Mesothelial cell of epicardium (in vitro differentiated cells): ENCODE measurements around the gene SLC38A7. TPM values are rescaled to one million over a fixed set of nuclear protein-coding genes. Genes with fewer than 3 reads are reported as not detected.

Experiments used
- DNase-seq, 2 experiments: peaks; one replicate each; pipeline ENCODE4 v3.0.0; 2021; ENCODE audit warnings: low spot score in 2 of 2; ENCODE audit not compliant: unreplicated experiment in 2 of 2
- H3K27ac Mint-ChIP-seq: 2 replicates; pipeline ENCODE4 v1.8.0; 2021; ENCODE audit warnings: mixed read lengths
- H3K27me3 Mint-ChIP-seq: 2 replicates; pipeline ENCODE4 v1.8.0; 2021; ENCODE audit warnings: low read depth, mixed read lengths
- H3K36me3 Mint-ChIP-seq: 2 replicates; pipeline ENCODE4 v1.8.0; 2021; ENCODE audit warnings: mixed read lengths
- H3K4me1 Mint-ChIP-seq: 2 replicates; pipeline ENCODE4 v1.8.0; 2021; ENCODE audit warnings: mixed read lengths
- H3K4me3 Mint-ChIP-seq: 2 replicates; pipeline ENCODE4 v1.8.0; 2021; ENCODE audit warnings: mild to moderate bottlenecking, moderate library complexity, mixed read lengths
- H3K9me3 Mint-ChIP-seq: 2 replicates; pipeline ENCODE4 v1.8.0; 2021; ENCODE audit warnings: mixed read lengths
- total RNA-seq: library from RNA; stranded (reverse); gene quantifications from 3 replicates; pipeline ENCODE4 v1.2.1, GENCODE V29; 2021
- TF ChIP-seq, protein P1 (sequence below): fragments of 200-600 bp; sonication (generic); IDR thresholded peaks from one replicate; pipeline ENCODE4 v1.5.0; 2021; ENCODE audit warnings: antibody characterized with exemption; ENCODE audit not compliant: unreplicated experiment

The SLC38A7 gene
- total RNA-seq, 1 donor from 2014 or later = 33.0 TPM

DNA sequence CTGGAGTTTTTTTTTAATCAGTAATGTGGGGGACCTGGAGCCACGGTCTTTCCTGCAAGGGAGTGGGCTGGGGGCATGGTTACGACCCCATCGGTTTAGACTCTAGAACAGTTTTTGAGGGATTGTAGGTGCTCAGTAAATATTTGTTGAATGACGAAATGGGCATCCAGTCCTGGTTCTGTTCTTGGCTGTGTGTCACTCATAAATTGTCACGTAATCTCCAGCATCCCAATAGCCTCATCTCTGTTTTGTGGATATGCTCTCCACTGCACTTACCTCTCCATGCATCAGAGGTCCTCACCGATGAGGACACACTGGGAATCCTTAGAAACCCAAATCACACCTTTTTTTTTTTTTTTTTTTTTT lies 497 bp upstream of the SLC38A7 start:
- no peak for DNase-seq
- Mint-ChIP-seq H3K27ac (no peak overlapping the region), H3K4me1 (peaks cover 13% of the 10 kb centered on the region), H3K27me3 (peaks cover 7% of the 10 kb centered on the region), H3K4me3 (peak overlapping the region; percentile 93), H3K36me3 (peaks cover 2% of the 10 kb centered on the region), H3K9me3 (no peaks in the 10 kb centered on the region)
- TF ChIP-seq, protein P1, sequence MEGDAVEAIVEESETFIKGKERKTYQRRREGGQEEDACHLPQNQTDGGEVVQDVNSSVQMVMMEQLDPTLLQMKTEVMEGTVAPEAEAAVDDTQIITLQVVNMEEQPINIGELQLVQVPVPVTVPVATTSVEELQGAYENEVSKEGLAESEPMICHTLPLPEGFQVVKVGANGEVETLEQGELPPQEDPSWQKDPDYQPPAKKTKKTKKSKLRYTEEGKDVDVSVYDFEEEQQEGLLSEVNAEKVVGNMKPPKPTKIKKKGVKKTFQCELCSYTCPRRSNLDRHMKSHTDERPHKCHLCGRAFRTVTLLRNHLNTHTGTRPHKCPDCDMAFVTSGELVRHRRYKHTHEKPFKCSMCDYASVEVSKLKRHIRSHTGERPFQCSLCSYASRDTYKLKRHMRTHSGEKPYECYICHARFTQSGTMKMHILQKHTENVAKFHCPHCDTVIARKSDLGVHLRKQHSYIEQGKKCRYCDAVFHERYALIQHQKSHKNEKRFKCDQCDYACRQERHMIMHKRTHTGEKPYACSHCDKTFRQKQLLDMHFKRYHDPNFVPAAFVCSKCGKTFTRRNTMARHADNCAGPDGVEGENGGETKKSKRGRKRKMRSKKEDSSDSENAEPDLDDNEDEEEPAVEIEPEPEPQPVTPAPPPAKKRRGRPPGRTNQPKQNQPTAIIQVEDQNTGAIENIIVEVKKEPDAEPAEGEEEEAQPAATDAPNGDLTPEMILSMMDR = no peak

DNA sequence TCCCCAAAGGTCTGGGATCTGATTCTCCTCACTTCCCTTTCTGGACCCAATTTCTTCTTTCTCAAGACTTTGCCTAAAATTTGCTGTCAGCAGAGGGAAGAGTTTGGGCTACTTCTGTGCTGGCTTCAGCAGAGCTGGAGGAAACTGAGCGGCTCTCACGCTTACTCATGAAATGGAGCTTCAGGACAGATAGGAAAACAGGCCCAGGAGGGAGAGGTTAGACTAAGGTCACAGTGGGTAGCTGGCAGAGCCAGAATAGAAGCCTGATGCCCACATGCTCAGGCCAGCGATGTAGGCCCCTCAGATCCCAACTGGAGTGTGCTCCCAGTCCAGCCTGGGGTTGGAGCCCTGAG lies 593 bp downstream of the SLC38A7 start:
- no peak for DNase-seq

DNA sequence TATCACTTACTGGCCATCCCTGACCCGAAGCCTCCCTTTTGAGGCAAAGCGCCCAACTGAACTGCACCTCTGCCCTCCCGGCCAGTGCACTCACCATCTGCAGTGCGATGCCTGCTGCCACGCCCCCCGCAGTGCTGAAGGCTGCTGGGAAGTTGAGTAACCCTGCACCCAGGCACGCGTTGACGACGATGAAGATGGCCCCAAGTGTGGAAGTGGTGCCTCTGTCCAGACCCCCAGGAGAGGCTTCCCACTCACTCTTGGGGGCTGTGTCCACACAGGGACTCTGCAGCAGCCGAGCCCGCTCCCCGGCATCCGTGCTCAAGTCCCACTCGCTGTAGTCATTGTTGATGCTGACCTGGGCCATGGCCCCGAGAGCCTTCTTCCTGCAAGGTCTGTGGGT lies 4.8 kb downstream of the SLC38A7 start:
- Mint-ChIP-seq H3K9me3 (no peaks in the 10 kb centered on the region), H3K4me1 (peaks cover 13% of the 10 kb centered on the region), H3K36me3 (peaks cover 20% of the 10 kb centered on the region), H3K27me3 (no peaks in the 10 kb centered on the region), H3K4me3 (no peak overlapping the region), H3K27ac (no peak overlapping the region)
- DNase-seq = no peak
- TF ChIP-seq, protein P1 = no peak

More for the DNA sequence above, 593 bp downstream of the SLC38A7 start:
- Mint-ChIP-seq H3K27me3 (peaks cover 3% of the 10 kb centered on the region), H3K9me3 (no peaks in the 10 kb centered on the region), H3K4me3 (peak overlapping the region; percentile 93), H3K4me1 (peaks cover 13% of the 10 kb centered on the region), H3K36me3 (peaks cover 6% of the 10 kb centered on the region), H3K27ac (peak overlapping the region; percentile 87)
- TF ChIP-seq, protein P1 = no peak

DNA sequence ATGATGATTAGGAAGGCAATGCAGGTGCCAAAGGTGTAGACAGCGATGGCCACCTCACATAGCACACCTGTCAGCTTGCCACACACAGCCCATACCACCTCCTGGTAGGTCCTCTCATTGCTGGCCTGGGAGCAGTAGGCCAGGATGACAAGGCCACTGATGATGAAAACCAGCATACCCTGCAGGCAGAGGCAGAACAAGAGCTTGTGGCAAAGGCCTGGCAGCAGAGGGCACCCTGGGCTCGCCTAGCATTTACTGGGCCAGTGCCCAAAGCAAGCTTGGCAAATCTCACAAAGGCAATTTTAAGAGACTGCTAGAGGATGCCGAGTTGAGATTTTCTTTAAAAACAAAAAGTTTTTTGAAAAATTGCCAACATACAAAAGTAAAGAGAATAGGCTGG lies 5.9 kb downstream of the SLC38A7 start:
- no peak overlapping the region for H3K27ac Mint-ChIP-seq
- no peaks in the 10 kb centered on the region for H3K9me3 Mint-ChIP-seq
- TF ChIP-seq, protein P1 = no peak
- H3K27me3 Mint-ChIP-seq = no peaks in the 10 kb centered on the region
- H3K36me3 Mint-ChIP-seq = peaks cover 21% of the 10 kb centered on the region
- H3K4me3 Mint-ChIP-seq = no peak overlapping the region
- peaks cover 5% of the 10 kb centered on the region for H3K4me1 Mint-ChIP-seq
- no peak for DNase-seq

GRCh38 chr16:58678269-58678668 lies 6.3 kb downstream of the SLC38A7 start:
- no peaks in the 10 kb centered on the region for H3K27me3 Mint-ChIP-seq
- TF ChIP-seq, protein P1 = no peak
- DNase-seq = no peak
- H3K27ac Mint-ChIP-seq = no peak overlapping the region
- peaks cover 21% of the 10 kb centered on the region for H3K36me3 Mint-ChIP-seq
- peaks cover under 1% of the 10 kb centered on the region for H3K4me1 Mint-ChIP-seq
- H3K9me3 Mint-ChIP-seq = no peaks in the 10 kb centered on the region
- no peak overlapping the region for H3K4me3 Mint-ChIP-seq

- Mint-ChIP-seq H3K9me3 (no peaks in the 10 kb centered on the region), H3K27me3 (no peaks in the 10 kb centered on the region), H3K27ac (no peak overlapping the region)
Measured at GRCh38 chr16:58670946-58671583, 13.5 kb downstream of the SLC38A7 start.

More at GRCh38 chr16:58670946-58671583, 13.5 kb downstream of the SLC38A7 start:
- TF ChIP-seq, protein P1 = no peak
- DNase-seq = no peak
- Mint-ChIP-seq H3K36me3 (peaks cover 30% of the 10 kb centered on the region), H3K4me3 (no peak overlapping the region), H3K4me1 (no peaks in the 10 kb centered on the region)
